NCI-H2107 treated with DMSO at 0.1 percent for 48 hours (cell line): ENCODE results near the gene ADGRL3.

Experiments used
- DNase-seq: peaks from one replicate; lab custom pipeline; 2025; ENCODE audit not compliant: unreplicated experiment; lab: John Stamatoyannopoulos, UW

Gene ADGRL3

GRCh38 chr4:61200187-61200915, at the start of gene ADGRL3:
ADGRL3 (plus strand) TSS chr4:61200326.
- no peak for DNase-seq

DNA sequence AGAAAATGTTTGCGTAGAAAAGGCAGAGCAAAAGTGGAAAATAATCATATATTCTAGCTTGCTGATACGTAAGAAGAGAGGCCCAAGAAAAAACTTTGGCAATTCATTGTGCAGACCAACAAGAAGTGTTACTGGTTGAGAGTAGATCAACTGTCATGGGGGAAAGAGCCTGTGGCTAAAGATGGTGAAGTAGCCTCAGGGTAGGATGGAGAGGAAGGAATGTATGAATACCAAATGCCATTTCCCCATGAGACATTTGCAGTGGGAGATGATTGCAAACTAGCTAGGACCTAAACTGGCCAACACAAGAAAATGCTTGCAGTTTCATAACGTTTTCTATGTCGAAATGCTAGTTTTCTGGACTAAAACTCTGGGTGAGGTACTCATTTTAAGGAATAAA, 47.7 kb upstream of the ADGRL3 start:
- no peak for DNase-seq

GRCh38 chr4:61160478-61160877, 39.6 kb upstream of the ADGRL3 start:
- no peak for DNase-seq

DNA sequence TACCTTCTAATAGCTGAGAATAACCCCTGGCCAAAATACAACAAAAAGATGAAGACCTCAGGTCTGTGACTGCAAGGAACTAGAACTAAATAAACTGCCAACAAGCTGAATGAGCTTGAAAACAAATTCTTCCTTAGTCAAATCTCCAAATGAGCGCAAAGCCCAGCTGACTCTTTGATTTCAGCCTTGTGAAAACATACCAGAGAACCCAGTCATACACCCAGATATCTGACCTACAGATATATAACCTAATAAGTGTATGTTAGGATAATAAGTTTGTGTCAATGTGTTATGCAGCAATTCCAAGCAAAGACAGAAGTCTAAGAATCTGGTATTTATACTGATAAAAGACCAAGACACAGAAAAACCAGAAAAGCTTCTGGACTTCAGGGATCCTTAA, 38.0 kb upstream of the ADGRL3 start:
- no peak for DNase-seq

DNA sequence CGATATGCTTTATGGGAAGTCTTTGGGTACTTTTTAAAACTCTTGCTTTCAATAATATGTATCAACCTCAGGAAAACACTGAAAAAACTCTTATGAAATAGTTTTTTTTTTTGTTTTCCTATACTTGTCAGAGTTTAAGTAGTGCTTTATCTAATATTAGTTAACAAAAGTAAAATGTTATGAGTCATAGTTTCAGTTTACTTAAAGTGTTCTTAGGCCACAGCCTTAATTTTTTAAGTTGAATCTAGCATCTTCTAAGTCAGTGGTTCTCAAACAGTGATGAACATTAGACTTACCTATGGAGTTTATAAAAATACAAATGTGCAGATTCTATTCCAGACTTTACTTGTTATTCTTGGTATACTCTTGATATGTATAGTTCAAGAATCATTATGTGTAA, 26.3 kb upstream of the ADGRL3 start:
- no peak for DNase-seq

- DNase-seq: no peak
Measured at GRCh38 chr4:61175495-61175894, 24.6 kb upstream of the ADGRL3 start.

DNA sequence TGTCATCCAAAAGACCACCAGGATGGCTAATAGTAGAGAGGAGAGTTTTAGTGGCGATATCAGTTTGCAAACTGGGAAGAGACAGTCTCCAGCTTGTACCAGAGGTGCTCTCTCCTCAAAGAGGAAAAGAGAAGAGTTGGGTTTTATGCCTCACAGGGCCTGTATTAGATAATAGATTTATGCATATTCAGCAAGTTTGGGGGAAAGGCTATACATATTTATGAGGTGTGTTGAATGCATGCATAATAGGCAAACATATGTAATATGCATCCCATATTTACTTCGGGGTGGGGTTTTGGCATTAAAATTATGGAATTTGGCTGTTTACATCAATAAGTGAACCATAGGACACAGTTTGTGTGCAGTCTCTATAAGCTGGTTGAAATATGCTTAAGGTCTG, 22.8 kb upstream of the ADGRL3 start:
- no peak for DNase-seq

GRCh38 chr4:61180405-61180804, 19.7 kb upstream of the ADGRL3 start:
- DNase-seq: no peak

- no peak for DNase-seq
Measured at GRCh38 chr4:61182915-61183314, 17.2 kb upstream of the ADGRL3 start.

DNA sequence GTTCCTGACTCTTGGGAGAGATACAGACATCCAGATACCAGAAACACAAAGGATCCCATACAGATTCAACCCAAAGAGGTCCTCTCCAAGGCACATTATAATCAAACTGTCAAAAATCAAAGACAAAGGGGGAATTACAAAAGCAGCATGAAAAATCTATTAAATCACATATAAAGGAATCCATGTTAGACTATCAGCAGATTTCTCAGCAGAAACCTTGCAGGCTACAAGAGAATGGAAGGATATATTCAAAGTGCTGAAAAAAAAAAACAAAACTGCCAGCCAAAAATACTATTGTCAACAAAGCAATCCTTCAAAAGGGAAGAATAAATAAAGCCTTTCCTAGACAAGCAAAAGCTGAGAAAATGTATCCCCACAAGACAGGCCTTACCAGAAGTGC, 14.8 kb upstream of the ADGRL3 start:
- no peak for DNase-seq

DNA sequence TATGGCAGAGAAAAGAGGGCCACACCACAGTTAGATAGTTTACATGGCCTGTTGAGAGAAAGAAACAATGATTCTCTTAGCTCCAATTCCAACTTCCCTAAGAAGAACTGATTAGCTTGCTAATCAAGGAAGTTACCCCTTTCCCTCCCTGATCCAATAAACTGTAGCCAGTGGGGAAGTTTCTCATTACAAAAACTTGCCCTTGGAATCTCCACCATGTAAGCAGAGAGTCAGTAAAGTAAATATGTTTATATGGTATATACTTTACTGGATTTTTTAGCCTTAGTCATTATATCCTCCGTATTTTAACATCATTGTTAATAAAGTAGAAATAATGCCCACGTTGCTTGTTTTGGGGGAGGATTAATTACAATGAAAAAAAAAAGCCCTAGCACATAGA, 7.7 kb upstream of the ADGRL3 start:
- DNase-seq: no peak

- DNase-seq: no peak
Measured at GRCh38 chr4:61193863-61194262, 6.3 kb upstream of the ADGRL3 start.

GRCh38 chr4:61194571-61194970, 5.6 kb upstream of the ADGRL3 start:
- DNase-seq: no peak

DNA sequence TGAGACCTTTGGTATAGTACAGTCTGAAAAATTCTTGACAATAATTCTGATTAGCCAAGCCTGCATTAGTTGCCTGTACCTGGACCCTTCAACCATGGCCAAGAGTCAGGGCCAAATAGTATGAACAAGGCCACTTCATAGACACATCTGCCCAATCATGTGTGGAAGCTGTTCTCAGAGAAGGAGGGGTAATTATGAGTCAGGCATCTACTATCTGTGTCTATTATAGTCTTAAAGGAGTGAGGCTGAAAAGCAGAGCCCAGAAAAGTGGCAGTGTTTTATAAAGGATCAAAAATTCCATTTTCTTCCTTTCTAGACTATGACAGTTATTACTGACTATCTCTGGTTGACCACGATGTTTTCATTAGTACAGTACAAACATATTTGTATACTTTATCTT, 5.0 kb upstream of the ADGRL3 start:
- no peak for DNase-seq

DNA sequence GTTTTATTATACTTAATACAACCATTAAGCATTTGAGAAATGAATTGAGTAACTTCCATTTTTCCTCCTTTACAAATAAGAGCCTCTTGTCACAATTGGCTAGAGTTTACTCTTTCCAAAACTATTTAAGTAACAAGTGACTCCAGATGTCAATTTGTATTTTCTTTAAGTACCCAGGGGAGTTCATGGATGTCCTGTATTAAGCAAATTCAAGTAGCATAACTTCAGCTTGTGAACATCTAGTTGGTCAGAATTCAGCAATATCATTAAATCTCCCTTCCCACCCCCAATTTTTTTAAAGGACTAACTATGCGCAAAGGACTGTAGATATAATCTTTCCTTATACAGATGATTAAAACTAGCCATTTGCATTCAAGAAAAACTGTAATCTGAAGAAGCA, 1.4 kb upstream of the ADGRL3 start:
- DNase-seq: no peak

- DNase-seq: peak; percentile 48
Measured at GRCh38 chr4:61199873-61200186, 296 bp upstream of the ADGRL3 start.

DNA sequence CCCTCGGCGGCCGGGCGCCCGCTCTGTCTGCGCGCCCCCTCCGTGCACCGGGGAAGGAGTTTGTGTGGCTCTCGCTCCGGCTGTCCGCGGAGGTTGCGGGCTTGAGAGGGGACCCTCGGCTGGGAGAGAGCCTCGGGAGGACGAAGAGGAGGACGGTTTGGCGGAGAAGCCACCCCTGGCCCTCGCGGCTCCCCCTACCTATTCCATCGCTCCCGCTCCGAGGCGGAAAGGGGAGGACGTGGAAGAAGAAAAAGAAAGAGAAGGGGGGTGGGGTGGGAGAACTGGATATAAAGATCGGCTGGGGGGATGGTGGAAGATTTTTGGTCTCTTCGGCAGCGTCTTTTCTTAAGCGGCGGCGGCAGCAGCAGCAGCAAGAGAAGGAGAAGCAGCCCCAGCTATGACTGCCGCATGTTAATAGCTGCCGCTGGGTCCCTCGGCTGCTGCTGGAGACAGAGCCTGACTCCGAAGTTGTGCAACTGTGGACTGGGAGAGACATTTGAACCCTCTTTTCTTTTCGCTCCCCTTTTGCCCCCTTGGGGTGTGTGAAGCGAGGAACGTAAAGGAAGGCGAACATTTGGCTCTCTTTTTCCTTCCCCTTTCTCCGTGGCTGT, 895 bp downstream of the ADGRL3 start:
- DNase-seq: no peak

- no peak for DNase-seq
Measured at GRCh38 chr4:61201561-61201960, 1.4 kb downstream of the ADGRL3 start.

DNA sequence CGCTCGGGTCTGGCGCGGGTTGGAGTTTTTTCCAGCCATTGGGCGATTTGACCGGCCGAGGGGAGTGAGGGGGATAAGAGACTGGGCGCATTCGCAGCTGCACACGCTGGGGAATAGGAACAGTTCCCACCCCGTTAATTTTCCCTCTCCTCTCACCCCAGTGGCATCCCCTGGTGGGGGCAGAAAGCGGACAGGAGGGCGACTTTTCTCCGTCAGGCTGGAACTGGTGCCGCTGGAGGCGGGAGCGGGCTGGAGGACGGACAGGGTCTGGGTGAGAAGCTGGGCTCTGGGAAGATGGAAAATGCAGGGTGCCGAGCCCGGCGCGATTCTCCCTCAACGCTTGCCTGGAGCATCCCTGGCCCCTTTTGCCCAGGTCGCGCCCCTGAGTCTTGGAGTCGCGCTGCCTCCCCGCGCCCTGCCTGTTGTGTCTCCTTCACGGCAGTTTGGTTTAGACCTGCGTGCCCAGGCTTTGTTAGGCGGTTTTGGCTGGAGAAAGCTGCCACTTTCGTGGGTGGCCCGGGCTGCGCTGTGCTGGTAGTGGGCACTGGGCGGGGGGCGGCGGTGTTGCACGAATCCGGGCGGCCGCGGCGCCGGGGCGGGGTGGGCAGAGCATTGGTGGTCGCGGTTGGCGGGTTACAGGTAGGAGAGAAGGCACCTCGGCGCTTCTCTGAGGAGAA, 2.0 kb downstream of the ADGRL3 start:
- no peak for DNase-seq

GRCh38 chr4:61202638-61203435, 2.7 kb downstream of the ADGRL3 start:
- DNase-seq: no peak

DNA sequence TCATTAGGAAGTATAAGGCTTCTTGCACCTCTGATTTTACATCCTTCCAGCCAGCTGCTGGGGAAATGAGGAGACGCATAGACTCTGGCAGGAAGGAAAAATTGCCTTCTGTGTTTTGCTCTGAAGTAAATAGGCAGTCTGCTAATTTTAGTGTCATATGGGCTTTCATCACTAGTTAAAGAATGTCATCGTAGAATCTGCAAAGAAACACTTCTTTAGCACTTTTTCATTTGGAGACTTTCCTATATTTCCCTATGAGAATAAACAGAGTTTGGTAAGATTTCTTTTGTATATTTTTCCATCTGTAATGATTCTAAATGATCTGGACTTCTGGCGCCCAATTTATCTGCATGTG, 3.3 kb downstream of the ADGRL3 start:
- no peak for DNase-seq
